Islet precursor cell (in vitro differentiated cells): ENCODE data around the gene WSB2.
"Not testable (repeated sequence)": the region's sequence is repeated elsewhere in the genome, so short reads cannot be mapped to it uniquely, and the experiment has no call there.

ENCODE experiments used
- DNase-seq: peaks from one replicate; pipeline ENCODE4 v3.0.0-alpha.2; 2018

WSB2 gene

GRCh38 chr12:118034429-118035189, 26.4 kb downstream of the WSB2 start:
- peak; percentile 86 for DNase-seq

DNA sequence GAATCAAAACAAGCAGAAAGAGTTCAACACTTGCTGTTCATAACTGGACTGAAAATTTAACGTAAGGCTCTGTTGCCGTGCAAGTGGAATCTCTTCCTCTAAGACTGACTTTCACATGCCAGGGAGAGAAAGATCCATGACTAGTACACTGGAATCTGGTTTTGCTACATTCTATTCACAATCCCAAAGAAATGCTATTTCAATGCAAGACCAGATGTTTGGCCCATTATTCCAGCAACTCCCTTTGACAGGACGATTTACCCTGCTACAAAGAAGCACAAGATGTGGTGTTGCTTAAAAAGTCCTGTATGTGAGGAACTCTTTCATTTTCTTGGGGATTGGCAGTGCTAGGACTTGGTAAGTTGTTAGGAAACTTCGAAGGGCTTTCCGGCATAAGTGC, 27.1 kb downstream of the WSB2 start:
- DNase-seq = no peak

GRCh38 chr12:118033323-118033722, 27.7 kb downstream of the WSB2 start:
- no peak for DNase-seq

DNA sequence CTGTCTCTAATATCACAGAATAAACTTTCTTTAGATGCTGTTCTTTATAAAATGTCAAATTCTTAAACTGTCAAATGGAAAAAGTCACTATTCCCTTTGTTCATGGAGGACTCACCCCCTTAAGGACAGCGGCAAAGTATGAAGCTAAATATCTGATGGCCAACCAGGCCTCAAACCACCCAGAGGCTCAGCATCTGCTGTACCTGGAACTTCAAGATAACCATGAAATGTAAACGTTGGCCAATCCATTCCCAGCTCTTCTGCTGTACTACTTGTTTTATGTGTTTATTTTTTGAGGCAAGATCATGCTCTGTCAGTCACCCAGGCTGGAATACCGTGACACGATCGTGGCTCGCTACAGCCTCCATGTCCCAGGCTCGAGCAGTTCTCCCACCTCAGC, 28.8 kb downstream of the WSB2 start:
- DNase-seq = no peak

- DNase-seq = no peak
Measured at GRCh38 chr12:118029166-118029565, 31.8 kb downstream of the WSB2 start.

GRCh38 chr12:118025168-118025567, 35.8 kb downstream of the WSB2 start:
- no peak for DNase-seq

DNA sequence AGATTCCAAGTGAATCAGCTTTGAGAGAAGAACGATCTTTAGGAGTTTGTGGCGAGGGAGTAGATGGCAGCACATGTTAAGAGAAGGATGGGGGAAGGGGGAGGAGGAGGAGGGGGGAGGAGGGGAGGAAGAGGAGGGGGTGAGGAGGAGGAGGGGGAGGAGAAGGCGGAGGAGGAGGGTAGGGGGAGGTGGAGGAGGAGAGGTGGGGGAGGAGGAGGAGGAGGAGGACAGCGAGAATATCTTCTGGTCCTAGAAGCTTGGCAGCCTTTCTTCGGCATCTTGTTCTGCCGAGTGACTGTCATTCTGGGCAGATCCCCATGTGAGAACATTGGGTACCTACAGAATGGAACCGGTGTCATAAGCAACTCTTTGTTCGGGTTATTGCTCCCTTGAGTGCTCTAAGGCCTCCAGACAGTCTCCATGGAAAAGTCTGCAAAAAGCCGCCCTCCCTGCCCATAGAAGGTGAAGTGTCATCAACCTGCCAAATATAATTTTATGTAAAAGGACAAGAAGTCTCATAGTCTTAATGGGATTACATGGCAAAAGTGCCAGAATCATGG, 37.6 kb downstream of the WSB2 start:
- no peak for DNase-seq

GRCh38 chr12:118022728-118023109, 38.3 kb downstream of the WSB2 start:
- DNase-seq = no peak

DNA sequence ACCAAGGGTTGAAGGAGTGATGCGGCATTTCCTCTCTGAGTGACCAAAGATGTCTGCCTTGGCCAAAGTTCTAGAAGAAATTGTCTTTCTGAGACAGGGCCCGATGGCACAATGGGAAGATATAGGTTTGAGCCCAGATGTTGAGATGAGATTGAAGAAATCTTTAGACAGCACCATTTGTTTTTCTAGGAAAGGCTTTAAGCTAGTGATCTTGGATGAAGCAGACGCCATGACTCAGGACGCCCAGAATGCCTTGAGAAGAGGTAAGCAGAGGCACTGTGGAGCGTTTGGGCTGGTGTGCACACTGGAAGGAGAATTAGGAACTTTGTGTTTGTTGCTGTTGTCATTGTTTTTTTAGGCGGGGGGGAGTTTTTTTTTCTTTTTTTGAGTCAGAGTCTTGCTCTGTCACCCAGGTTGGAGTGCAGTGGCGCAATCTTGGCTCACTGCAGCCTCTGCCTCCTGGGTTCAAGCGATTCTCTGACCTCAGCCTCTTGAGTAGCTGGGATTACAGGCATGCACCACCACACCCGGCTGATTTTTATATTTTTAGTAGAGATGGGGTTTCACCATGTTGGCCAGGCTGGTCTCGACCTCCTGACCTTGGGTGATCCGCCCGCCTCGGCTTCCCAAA, 38.8 kb downstream of the WSB2 start:
- DNase-seq = not testable (repeated sequence)

- DNase-seq = no peak
Measured at GRCh38 chr12:118020036-118020435, 40.9 kb downstream of the WSB2 start.

DNA sequence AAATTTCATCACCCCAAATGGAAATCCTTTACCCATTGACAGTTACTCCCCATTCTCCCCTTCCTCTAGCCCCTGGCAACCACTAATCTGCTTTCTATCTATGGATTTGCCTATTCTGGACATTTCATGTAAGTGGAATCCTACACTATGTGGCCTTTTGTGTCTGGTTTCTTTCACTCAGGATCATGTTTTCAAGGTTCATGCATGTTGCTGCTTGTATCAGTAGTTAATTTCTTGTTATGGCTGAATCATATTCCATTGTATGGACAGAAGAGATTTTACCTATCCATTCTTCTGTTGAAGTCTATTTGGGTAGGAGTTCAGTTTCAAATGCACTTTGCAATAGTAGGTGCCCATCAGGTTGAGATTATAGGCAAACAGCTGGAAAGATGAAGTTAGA, 43.1 kb downstream of the WSB2 start:
- no peak for DNase-seq

- DNase-seq = peak; percentile 99
Measured at GRCh38 chr12:118016424-118017264, 44.3 kb downstream of the WSB2 start, which contains the start of gene RFC5. TSS of gene RFC5 (plus strand) at chr12:118016703. CDS start at chr12:118016828, 125 bp downstream.

GRCh38 chr12:118015944-118016343, 45.0 kb downstream of the WSB2 start:
- DNase-seq = no peak

GRCh38 chr12:118015306-118015705, 45.7 kb downstream of the WSB2 start:
- DNase-seq = no peak

GRCh38 chr12:118013283-118013682, 47.7 kb downstream of the WSB2 start:
- no peak for DNase-seq

DNA sequence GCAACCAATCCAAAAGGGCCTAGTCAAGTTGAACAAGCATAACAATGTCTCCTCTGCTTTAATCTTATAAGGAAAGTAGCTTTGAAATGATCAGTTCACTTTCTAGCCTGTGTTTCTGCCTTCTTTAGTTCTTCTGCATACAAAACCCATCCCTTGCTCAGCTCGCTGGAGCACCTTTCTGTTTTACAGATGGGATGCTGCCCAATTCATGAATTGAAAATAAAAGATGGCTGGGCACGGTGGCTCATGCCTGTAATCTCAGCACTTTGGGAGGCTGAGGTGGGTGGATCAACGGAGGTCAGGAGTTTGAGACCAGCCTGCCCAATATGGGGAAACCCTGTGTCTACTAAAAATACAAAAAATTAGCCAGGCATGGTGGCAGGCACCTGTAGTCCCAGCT, 49.0 kb downstream of the WSB2 start:
- no peak for DNase-seq

GRCh38 chr12:118011377-118011776, 49.6 kb downstream of the WSB2 start:
- no peak for DNase-seq

GRCh38 chr12:118010903-118011302, 50.1 kb downstream of the WSB2 start:
- DNase-seq = no peak

DNA sequence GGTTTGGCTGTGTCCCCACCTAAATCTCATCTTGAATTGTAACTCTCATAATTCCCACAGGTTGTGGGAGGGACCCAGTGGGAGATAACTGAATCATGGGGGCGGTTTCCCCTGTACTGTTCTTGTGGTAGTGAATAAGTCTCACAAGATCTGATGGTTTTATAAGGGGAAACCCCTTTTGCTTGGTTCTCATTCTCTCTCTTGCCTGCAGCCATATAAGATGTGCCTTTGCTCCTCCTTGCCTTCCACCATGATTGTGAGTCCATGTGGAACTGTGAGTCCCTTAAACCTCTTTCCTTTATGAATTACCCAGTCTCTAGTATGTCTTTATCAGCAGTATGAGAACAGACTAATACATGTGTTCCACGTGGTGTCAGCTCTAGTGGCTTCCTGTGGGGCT, 61.2 kb downstream of the WSB2 start:
- DNase-seq = not testable (repeated sequence)

GRCh38 chr12:117998719-117999118, 62.3 kb downstream of the WSB2 start:
- no peak for DNase-seq

DNA sequence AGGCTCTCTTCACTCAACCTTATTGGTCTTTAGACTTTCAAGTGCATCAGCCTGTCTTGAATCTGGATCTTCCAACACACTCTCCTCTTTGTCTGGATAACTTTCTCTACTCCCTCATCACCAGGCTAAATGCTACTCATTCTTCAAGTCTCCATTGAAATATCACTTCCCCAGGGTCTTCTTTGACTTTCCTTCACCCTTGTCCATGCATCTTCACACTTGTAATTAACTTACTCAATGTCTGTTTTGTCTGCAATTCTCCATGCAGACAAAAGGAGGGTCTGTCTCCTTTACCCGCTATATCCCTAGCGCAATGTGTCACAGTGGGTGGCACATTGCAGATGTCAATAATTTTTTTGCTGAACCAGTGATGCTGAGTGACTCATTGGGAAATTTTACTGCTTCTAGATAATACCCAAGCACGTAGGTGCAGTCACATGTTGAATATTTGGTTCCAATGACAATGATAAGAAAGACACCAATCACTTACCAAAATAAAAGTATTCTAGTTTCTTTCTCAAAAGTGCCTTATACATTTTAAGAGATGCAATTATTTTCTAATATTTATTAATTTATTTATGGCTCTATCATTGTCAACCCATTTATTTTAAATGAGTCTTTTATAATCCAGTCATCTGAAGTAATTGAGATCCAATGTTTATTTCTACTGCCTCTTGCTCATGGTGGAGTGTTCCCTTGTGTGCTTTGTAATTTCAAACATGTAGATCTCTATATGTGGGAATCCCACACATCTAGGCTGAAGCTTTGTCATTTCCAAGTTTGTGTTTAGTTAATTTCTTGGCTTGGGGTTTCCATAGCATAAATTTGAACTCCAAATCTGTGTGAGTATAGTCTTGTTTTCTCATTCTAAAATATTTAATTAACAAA, 66.2 kb downstream of the WSB2 start:
- DNase-seq = no peak
